GM21526 (cell line): ENCODE data around the gene ASPHD1.
"Not testable (repeated sequence)": the region's sequence is repeated elsewhere in the genome, so short reads cannot be mapped to it uniquely, and the experiment has no call there.

ENCODE experiments used
- ATAC-seq: cut with Tn5 transposase; IDR thresholded peaks from one replicate; pipeline ENCODE4 v1.9.1; 2021; ENCODE audit warnings: moderate library complexity; ENCODE audit not compliant: unreplicated experiment, low FRiP score

ASPHD1 gene

DNA sequence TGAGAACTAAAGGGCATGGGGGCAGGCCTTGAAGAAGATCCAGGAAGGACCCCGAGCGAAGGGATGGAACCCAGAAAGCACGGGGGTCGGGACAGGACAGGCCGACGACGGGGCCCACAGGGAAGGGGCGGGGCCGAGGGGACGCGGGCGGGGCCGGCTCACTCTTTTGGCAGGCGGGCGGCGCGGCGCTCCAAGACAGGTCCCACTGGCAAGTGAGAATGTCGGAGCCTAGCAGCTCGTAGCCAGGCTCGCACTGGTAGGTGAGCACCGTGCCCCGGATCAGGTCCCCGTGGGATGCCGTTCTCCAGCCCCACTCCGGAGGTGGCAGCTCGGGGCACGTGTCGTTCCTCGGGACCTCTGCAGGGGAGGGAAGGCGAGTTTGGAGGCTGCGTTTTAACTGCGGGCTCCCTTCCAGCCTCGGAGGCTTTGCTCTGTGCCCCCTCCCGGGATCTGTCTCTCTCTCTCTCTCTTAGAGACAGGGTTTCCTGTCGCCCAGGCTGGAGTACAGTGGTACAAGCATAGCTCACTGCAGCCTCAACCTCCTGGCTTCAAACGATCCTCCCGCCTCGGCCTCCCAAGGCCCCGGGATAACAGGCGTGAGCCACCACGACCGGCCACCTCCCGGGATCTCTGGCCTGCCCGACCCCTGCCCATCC is 23.6 kb upstream of the ASPHD1 start:
- no peak for ATAC-seq

DNA sequence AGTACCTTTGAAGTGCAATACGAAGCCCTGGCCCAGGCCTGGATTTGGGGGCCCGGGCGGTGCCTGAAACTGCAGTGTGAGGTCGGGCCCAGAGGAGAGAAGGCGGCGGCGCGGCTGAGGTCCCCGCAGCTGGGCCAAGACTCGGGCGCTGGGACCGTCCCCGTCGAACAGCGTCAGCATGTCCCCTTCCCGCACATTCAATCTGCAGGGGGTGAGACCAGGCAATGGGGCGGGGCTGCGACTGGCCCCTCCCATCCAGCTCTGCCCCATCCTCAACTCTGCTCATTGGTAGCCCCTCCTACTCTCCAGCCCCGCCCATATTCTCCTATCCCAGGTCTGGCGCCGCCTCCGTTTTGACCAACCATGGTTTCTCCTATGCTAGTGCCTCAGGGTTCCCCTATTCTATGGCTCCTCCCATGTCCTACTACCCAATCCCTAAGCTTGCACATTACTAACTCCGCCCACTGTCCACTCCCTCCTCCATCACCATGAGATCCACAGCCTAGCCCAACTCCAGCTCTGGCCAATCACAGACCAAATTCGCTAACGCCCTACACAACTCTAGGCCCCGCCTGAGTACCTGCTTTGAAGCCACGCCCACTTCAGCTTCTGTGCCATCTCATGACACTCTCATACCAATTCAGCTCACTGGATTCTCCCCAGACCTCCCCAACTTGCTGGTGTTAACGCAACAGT is 22.9 kb upstream of the ASPHD1 start:
- ATAC-seq, result no peak

DNA sequence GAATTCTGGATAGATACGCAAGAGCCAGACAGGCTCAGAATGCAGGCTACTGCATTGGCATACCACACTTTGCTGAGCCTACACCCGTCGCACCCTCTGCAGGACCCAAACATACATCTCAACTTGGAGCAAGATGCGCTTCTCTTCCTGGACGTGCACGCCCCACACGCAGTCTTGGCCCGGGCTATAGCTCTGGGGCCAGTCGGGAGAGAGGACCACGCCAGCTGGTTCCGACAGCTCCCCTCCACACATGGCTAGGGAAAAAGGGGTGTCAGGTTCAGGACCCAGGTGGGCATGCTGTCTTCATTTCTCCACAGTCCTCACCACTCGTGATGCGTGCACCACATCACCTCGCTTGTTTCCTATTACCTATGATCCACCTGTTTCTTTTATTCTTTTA is 22.1 kb upstream of the ASPHD1 start:
- ATAC-seq, result no peak

DNA sequence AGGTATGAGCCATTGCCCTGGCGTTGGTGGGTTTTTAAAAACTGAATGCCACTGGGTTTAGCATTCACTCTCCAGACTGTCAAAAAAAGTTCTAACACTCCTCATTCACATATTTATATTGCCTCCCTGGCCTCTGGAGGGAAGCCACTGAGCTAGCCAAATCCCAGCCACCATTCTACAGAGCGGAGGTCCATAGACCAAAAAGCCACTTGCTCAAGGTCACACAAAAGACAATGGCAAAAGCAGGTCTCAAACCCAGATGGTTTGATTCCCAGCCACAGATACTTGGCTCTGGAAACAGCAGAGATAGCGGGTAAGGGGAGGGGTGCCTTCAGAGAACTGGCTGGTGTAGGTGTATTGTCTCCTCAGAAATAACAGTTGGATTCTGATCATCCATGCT is 19.2 kb upstream of the ASPHD1 start:
- no peak for ATAC-seq

DNA sequence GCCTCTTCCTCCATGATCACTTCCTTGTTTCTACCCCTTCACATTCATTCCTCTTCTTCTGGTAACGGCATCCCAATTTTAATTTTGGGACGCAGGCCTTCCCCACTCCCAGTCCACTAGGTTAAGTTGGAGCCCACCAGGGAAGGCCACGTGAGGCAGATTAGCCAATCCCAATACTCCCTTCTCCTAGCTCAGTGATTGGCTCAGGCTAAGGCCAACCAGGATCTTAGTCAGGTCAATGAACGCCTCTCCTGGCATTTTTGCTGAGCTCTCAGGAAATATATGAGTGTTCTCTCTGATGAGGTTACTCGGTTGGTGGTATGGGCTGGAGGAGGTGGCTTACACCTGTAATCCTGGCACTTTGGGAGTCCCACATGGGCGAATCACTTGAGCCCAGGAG is 16.3 kb upstream of the ASPHD1 start:
- ATAC-seq, result no peak

DNA sequence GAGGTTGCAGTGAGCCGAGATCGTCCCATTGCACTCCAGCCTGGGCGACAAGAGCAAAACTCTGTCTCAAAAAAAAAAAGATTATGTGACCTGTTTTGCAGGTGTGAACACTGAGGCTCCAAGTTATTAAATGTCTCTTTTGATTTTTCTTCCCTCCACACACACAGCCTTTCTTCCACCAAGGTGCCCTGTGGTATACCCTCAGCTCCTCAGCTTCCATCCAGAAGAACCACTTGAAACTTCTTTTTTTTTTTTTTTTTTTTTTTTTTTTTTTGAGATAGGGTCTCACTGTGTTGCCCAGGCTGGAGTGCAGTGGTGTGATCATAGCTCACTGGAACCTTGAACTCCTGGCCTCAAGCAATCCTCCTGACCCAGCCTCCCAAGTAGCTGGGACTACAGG is 10.9 kb upstream of the ASPHD1 start:
- ATAC-seq, result not testable (repeated sequence)

DNA sequence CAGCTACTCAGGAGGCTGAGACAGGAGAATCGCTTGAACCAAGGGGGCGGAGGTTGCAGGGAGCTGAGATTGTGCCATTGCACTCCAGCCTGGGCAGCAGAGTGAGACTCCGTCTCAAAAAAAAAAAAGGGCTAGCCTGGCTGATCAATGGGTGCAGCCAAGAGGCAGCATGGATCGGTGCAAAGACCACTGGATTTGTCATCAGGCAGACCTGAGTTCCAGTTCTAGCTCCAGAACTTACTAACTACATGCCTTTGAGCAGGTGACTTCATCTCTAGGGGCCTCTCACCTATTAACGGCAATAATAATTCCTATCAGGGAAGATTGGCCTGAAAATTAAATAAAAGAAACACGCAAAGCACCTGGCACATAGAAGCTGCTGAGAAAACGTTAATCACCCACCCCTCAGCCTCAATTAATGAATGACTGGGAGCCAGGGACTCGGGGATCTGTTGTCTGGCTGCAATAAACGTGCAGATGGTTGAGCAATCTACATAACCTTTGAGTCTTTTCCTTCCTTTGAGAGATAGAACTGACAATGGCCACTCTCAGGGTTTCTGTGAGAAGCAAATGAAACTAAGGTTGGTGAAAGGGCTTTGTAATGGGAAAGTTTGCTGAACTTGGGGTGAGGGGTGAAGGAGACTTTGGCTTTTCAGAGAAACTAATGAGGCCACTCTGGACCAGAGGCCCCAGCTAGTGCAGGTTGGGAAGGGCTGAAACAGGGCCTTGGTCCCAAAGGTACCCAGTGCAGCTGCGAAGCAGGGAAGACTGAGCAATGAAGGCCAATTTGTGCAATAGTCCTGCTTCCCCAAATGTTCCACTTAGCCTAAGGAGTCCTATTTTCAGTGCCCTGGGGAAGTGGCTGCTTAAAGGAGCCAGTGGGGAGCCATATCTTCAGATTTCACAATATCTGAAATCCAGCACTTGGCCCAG is 8.5 kb upstream of the ASPHD1 start:
- no peak for ATAC-seq

DNA sequence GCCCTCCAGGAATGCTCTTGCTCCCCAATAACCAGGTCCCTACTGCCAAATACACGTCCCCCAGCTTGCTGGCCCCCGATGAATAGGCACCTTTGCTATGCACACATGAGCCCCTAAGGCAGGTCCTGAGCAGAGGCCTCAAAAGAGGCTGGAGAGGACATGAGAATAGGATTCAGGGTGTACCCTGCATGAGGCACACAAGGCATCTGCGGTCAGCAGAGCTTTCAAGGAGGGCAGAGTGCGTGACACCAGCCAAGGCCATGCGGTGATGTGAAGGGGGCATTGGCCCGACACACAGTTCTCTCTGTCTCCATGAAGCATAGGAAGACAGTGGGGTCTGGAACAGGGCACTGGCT is 7.9 kb upstream of the ASPHD1 start:
- ATAC-seq, result no peak

DNA sequence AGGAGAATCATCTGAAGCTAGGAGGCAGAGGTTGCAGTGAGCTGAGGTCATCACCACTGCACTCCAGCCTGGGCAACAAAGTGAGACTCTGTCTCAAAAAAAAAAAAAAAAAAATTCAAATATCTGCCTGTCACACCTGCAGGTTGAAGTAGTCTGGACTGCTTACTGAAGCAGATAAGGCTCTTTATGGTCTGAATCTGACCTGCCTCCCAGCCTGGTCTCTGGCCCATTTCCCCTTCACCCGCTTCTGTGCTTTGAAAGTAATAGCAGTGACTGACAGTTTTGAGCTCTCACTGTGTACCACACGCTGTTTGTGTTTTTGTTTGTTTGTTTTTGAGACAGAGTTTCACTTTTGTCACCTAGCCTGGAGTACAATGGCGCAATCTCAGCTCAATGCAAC is 6.7 kb upstream of the ASPHD1 start:
- no peak for ATAC-seq

DNA sequence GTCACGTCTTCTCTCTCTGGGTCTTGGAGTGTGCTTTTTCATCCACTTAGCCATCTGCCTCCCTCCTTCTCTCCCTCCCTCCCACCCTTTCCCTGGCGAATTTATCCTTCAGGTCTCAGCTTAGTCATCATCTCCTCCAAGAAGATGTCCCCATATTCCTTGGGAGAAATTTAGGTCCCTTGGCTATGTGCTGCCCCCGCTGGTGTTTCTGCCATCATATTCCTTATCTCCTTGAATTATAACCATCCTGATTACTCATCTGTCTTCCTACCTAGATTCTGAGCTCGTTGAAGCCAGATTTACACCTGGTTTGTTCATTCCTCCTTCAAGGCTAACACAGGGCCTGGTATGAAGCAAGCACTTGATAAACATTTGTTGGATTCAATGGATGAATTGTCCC is 5.9 kb upstream of the ASPHD1 start:
- ATAC-seq, result no peak

DNA sequence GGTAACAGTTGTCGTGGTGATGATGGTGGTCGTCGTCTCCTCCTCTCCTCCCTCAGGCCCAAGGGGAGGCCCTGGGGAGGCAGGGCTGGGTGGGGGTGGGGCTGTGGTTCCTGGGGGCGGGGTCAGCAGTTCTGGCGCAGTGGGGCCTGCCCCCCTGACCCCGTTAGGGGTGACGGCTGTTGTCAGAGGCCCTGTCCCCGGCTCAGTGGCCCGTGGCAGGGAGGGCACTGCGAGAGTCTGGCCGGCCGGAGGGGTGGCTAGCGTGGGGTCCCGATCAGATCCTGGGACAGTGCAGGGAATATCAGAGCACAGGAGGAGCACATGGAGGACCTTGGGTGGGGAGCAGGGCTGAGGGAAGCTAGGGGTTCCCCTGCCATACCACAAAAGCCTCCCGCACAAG is 3.4 kb upstream of the ASPHD1 start:
- ATAC-seq, result no peak

DNA sequence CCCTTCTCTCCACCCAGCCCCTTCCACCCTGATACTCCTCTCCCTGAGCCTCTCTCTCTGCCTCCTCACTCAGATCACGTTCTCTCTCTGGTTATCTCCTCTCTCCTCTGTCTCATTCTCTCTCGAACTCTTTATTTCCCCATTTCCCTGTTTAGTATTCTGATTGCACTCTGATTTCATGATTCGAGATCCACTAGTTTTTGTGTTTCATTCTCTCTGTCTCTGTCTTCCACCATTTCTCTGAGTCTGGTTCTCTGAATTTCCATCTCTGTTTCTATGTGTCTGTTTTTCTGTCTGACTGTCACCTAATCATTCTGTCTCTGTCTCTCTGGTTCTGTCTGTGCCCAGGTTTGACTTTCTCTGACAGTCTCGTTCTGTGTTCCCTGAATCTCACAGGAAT is 3.0 kb upstream of the ASPHD1 start:
- ATAC-seq, result no peak

DNA sequence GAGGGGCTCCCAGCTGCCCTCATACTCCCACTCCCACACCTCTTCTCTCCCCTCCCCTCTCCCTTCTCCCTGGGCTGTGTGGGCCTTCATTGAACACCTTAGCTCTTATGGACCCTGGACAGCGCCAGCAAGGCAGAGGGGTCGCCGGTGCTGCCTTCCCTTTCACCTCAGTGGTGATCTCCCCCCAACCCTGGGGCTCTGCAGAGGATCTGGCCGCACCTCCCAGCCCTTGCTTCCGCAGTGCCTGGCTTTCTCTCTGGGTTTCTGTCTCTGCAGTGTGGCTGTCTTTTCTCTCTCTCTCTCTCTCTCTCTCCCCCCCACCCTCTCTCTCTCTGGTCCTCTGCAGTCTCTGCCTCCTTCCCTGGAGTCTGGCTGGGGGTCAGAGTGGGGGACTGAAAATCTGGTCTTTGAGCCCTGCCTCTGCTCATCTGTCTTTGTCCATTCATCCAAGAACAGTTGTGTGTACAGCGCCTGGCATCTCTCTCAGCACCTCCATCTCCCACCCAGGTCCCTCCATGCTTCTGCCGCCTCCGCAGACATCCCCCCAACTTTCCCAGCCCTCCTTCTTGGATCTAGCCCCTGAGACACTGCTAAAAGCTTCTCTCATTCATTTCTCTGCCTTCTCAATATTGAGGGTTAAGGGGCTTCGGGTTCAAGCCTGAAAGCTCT is 2.0 kb upstream of the ASPHD1 start:
- ATAC-seq, result no peak

DNA sequence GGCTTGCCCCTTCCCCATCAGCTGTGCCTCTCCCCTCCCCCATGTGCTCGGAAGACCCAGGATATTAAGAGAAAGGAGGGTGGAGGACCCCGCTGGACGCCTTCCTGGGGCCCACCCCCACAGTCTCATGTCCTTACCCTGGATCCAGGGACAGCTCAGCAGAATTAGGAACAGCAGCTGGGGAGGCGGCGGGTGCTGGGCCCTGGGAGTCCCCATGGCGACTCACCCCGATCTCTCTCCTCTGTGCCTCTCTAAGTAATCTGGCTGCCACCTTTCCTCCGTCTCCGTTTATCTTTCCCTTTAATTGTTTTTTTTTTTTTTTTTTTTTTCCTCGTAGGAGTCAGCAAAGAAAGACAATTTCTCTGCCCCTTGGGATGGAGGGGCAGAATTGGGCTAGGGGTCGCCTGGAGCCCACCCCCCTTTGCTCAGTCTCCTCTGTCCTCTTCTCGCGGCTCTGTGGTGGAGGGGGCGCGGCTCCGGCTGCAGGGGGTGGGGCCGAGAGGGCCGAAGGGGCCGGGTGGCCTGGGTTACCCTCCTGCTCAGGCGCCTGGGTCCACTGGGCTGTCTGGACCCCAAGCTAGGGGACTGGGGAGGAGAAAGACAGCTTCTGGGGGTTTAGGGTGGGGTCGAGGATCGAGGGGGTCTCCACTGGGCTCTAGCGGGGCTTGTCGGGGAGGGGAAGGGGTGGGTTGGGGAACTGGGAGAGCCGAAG is 1.3 kb upstream of the ASPHD1 start:
- no peak for ATAC-seq

DNA sequence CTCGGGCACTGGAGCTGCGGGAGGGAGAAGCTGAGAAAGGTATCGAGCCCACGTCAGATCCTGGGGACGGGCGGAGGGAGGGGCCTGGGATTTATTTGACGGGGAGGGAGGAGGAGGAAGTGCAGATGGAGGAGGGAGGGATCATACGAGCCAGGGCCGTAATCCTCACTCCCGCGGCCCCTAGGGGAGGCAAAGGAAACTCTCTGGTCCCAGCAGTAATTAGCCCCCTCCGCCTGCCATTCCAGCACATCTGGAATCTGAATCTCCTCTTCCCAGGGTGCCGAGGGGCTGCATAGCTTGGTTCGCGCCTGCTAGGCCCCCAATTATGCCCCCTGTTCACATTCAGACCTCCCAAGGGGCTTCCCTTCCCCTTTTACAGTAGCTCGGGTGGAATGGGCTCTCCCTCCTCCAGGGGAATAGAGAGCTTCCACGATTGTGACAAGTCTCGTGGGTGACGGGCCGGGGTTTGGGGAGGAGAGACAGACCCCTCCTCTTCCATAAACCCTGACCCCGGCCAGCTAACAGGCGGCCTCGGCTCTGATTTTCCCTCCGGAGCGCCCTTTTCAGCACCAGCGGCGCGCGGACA is 679 bp upstream of the ASPHD1 start, which contains the start of gene SEZ6L2:
TSS of gene SEZ6L2 (minus strand) at position 35 of the 586 bp plus-strand sequence. CDS start 531 bp downstream, outside the sequence.
- no peak for ATAC-seq

DNA sequence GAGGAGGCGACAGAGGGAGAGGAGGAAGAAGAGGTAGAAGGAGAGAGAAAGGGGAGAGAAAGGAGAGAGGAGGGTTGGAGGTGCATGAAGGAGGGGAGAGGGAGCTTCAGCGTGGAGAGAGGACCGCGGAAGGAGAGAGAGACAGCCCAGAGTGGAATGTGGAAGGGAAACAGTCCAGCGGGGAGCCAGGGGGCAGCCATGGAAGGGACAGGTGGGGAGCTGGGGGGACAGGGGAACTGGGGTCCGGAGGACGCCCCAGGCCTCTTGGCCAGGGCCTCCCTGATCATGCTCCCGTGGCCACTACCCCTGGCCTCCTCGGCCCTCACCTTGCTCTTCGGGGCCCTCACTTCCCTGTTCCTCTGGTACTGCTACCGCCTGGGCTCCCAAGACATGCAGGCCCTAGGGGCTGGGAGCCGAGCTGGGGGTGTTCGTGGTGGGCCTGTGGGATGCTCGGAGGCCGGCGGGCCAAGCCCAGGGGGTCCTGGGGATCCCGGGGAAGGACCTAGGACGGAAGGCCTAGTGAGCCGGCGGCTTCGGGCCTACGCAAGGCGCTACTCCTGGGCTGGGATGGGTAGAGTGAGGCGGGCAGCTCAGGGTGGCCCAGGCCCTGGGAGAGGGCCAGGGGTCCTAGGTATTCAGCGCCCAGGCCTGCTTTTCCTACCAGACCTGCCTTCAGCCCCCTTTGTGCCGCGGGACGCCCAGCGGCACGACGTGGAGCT is 759 bp downstream of the ASPHD1 start:
- ATAC-seq, result no peak

DNA sequence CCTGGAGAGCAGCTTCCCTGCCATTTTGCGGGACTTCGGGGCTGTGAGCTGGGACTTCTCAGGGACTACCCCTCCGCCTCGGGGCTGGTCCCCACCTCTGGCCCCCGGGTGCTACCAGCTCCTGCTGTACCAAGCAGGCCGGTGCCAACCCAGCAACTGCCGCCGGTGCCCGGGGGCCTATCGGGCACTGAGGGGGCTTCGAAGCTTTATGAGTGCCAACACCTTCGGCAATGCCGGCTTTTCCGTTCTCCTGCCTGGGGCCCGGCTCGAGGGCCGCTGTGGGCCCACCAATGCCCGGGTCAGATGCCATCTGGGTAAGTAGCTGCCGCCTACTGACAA is 1.3 kb downstream of the ASPHD1 start:
- ATAC-seq, result no peak

DNA sequence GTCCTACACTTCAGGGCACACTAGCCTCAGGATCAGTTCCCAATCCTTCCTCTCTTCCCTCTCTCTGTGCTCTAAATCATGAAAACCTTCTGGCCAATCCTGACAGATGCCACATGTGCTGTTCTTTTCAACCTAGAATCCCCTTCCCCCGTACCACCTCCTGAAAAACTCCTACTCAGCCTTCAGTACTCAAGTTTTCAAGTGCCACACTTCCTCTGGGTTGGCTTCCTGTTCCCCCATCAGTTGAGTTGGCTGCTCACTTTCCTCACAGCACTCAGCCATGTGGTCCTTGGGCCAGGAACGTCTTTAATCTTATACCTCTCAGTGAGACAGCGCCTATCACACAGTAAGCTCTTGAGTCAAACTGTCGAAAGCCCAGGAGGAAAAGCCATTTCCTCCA is 3.3 kb downstream of the ASPHD1 start:
- ATAC-seq, result no peak

DNA sequence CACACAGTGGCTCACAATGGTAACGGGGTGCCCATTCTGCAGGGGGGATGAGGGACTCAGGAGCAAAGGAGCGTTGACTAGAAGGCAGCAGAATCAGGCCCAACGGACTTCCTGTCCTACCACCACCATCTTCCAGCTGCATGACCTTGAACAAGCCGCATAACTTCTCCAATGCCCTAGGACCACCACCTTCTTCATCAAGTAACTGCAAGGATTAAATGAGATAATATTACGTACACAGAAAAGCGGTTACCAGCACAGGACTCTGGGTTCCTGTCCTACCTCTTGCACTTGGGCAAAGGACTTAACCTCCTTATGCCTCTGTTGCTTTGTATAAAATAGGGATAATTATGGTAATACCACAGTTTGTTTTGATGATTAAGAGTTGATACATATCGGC is 4.7 kb downstream of the ASPHD1 start:
- no peak for ATAC-seq
